Mammary epithelial cell (primary cell): ENCODE results near the gene TESK2.

ENCODE experiments used
- CTCF ChIP-seq, 2 donors: IDR thresholded peaks in 1 of 2; conservative IDR thresholded peaks in 1 of 2; 2 replicates each; pipeline ENCODE4 v1.5.1; 2011 to 2012; ENCODE audit warnings: inconsistent platforms in 2 of 2, low read length in 2 of 2, mild to moderate bottlenecking in 2 of 2, control low read depth in 1 of 2, low read depth in 1 of 2; ENCODE audit not compliant: insufficient read depth in 1 of 2; ENCODE audit errors: extremely low read depth in 1 of 2
- EZH2 ChIP-seq: IDR thresholded peaks from 2 replicates; pipeline ENCODE4 v1.6.1; 2012; ENCODE audit warnings: low read length, inconsistent platforms, borderline replicate concordance

- TF ChIP-seq CTCF (conservative IDR thresholded peaks at IDR 0.05 in 1 of 2, IDR thresholded peaks at IDR 0.05 in 1 of 2; ENCODE audit: extremely low read depth in 1 of 2, insufficient read depth in 1 of 2, low read depth in 1 of 2, low read length in 2 of 2) (no peak), EZH2 (no peak)
Measured at GRCh38 chr1:45443580-45444446, 47.1 kb downstream of the TESK2 start.
